Psoas muscle (tissue), 8 donors: ENCODE data around the gene TPPP. TPM values are rescaled to one million over a fixed set of nuclear protein-coding genes. Genes with fewer than 3 reads are reported as not detected.

ENCODE experiments used
- ATAC-seq, 4 donors: fragments of 200-7000 bp; cut with Tn5 transposase; one replicate each; pipeline ENCODE4 v1.9.1; 2020; ENCODE audit warnings: moderate library complexity in 3 of 4, mild to moderate bottlenecking in 2 of 4
- DNase-seq, 2 donors: peaks; one replicate each; pipeline ENCODE4 v3.0.0-alpha.2; 2020
- H3K27ac ChIP-seq: fragments of 200-600 bp; one replicate; pipeline ENCODE4 v1.8.0; 2022
- H3K27me3 ChIP-seq, 3 donors: fragments of 200-600 bp in 1 of 3; one replicate each; pipeline versions ENCODE4 v1.6.1 to v1.8.0; 2013 to 2022; ENCODE audit warnings: low read length in 2 of 3, mild to moderate bottlenecking in 2 of 3, moderate library complexity in 1 of 3; ENCODE audit not compliant: insufficient read depth in 3 of 3
- H3K36me3 ChIP-seq, 2 donors: fragments of 200-600 bp in 1 of 2; one replicate each; pipeline versions ENCODE4 v1.6.1 to v1.8.0; 2013 to 2022; ENCODE audit warnings: low read depth in 1 of 2, mild to moderate bottlenecking in 1 of 2, moderate library complexity in 1 of 2; ENCODE audit not compliant: insufficient read depth in 1 of 2
- H3K4me1 ChIP-seq: fragments of 200-600 bp; one replicate; pipeline ENCODE4 v1.8.0; 2022
- H3K4me3 ChIP-seq: fragments of 200-600 bp; one replicate; pipeline ENCODE4 v1.8.0; 2022; ENCODE audit warnings: mild to moderate bottlenecking
- H3K9me3 ChIP-seq: fragments of 200-600 bp; one replicate; pipeline ENCODE4 v1.8.0; 2022
- WGBS, 3 donors: extraction: QIAGEN DNeasy Blood & Tissue Kit; methylation state at CpG; one replicate each; pipeline versions ENCODE4 v1.1.6 to v1.1.7; 2013; 5-methylcytosine and 5-hydroxymethylcytosine counted together
- intact Hi-C, 2 donors: fragments of 100-400 bp; cut with DNase I; formaldehyde crosslinking; loops; one replicate each; pipeline versions ENCODE4 v1.11.0 to v1.14.2; 2022
- polyA plus RNA-seq, 3 donors: library from polyadenylated mRNA; stranded (reverse); fragments of 200-250 nt; gene quantifications; one replicate each; pipeline ENCODE4 v1.2.3, GENCODE V29; 2013
- total RNA-seq, 4 donors: library from RNA; stranded (reverse); fragmentation: NEBNext Ultra II Directional in 2 of 4; extraction: Animal tissue kit (Norgen Biotek cat#: 25700) in 2 of 4; gene quantifications; one replicate each; pipeline versions ENCODE4 v1.2.1 to v1.2.4, GENCODE V29; 2021 to 2023
- TF ChIP-seq, protein P1 (sequence below): fragments of 200-600 bp; IDR thresholded peaks from one replicate; pipeline ENCODE4 v1.8.0; 2022; ENCODE audit warnings: antibody characterized with exemption
- donor health status: healthy with polysubstance abuse.
- donor health status: DM: no; HTN: no; CAD: no; lungs with moderate emphysema.
- donor health status: Bipolar disorder and iron deficiency.
- donor health status: healthy.
- donor health status: DM: yes; HTN: yes; CAD: no.
- donor health status: DM: no; HTN: no; CAD: no.
- donor health status: DM: no; HTN: no; CAD: no.
- donor health status: DM: yes; HTN: yes; CAD: no.

Gene TPPP
- total and polyA plus RNA-seq, 7 donors = 1.8 to 11.0 (median 3.3) TPM

DNA sequence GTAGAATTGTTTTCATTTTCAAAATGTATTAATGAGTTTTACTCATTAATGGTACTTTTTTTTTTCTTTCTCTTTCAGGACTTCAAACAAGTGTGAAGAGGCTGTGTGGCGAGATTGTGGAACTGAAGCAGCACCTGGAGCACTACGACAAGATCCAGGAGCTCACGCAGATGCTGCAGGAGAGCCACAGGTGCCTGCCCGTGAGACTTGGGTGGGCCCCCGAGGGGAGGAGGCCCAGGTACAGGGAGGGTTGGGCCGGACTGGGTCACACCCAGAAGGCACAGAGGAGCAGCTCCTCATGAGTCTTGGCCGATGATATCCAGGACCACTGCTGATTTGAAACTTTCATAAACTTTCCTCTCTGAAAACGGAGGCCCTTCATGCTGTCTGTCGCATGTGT lies 45.4 kb downstream of the TPPP start:
- DNase-seq = no peak
- ATAC-seq = no peak
- Histone ChIP-seq H3K4me3 (no peak overlapping the region), H3K36me3 (peaks cover 0 to 4% of the 10 kb centered on the region in 2 donors), H3K4me1 (no peaks in the 10 kb centered on the region), H3K9me3 (no peaks in the 10 kb centered on the region), H3K27me3 (no peaks in the 10 kb centered on the region), H3K27ac (no peak overlapping the region)
- 96 to 98% (median 97%) methylated on average over 9 of the region's 9 CpGs for WGBS, 3 donors
- TF ChIP-seq, protein P1, sequence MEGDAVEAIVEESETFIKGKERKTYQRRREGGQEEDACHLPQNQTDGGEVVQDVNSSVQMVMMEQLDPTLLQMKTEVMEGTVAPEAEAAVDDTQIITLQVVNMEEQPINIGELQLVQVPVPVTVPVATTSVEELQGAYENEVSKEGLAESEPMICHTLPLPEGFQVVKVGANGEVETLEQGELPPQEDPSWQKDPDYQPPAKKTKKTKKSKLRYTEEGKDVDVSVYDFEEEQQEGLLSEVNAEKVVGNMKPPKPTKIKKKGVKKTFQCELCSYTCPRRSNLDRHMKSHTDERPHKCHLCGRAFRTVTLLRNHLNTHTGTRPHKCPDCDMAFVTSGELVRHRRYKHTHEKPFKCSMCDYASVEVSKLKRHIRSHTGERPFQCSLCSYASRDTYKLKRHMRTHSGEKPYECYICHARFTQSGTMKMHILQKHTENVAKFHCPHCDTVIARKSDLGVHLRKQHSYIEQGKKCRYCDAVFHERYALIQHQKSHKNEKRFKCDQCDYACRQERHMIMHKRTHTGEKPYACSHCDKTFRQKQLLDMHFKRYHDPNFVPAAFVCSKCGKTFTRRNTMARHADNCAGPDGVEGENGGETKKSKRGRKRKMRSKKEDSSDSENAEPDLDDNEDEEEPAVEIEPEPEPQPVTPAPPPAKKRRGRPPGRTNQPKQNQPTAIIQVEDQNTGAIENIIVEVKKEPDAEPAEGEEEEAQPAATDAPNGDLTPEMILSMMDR = no peak
- intact Hi-C loops = no loop called here

DNA sequence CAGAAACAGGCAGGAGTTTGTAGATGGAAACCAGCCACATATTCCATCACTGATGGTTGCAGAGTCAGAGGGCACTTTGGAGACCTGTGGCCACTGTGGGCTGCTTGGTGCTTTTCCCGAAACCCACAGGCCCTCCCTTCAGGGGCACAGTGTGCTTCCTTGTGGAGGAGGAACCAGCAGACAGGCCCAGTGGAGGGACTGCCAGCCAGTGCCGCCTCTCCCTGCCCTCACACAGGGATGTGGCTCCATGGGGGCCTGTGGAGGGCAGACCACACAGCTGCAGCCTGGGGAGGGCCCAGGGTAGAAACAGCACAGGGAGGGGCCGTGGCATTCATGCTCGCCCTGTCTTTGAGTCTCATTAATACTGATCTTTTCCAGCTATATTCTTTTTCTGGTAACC lies 45.8 kb downstream of the TPPP start:
- Histone ChIP-seq H3K27ac (no peak overlapping the region), H3K27me3 (no peaks in the 10 kb centered on the region), H3K4me1 (no peaks in the 10 kb centered on the region), H3K4me3 (no peak overlapping the region), H3K9me3 (no peaks in the 10 kb centered on the region), H3K36me3 (peaks cover 0 to 4% of the 10 kb centered on the region in 2 donors)
- DNase-seq = no peak
- ATAC-seq = no peak
- TF ChIP-seq, protein P1 = no peak
- intact Hi-C loops = no loop called here
- WGBS, 3 donors = 94 to 99% (median 98%) methylated on average over 4 of the region's 4 CpGs

DNA sequence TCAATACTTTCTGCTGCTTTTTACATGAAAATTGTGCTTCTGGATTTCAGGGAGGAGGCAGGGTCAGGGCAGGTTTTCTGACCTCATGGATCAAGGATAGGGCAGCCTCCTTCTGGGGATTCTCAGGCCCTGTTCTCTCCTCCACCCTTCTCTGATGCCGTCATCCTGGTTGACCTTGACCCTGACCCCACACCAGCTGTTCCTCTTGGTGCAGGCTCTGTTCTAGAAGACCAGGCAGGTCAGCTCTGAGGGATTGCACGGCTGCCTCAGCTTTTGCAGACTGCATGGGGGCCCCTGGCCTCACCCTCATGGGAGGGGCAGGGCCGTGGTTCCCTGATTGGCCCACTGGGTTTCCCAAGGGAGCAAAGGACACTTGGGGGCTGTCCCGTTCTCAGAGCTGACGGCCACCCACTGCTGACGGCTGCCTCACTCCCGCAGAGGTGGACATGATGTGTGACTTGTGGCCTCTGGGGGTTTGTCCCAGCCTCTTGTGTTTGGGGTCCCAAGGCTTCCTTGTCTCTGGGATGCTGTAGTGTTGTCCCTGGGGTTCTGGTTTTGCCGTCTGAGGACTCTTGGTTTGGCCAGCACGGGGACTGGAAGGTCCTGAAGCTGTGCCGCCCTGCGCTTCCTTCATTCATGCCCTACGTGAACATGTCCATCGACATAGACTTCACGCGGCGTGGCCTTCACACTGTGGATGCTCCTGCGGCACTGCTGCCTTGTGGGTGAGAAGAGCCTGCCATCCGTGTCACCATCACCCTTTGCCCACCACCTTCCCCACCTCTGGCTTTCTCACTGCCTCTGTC lies 46.6 kb downstream of the TPPP start:
- TF ChIP-seq, protein P1 = no peak
- Histone ChIP-seq H3K27ac (no peak overlapping the region), H3K9me3 (no peaks in the 10 kb centered on the region), H3K27me3 (no peaks in the 10 kb centered on the region), H3K36me3 (peaks cover 0 to 4% of the 10 kb centered on the region in 2 donors), H3K4me3 (no peak overlapping the region), H3K4me1 (no peaks in the 10 kb centered on the region)
- no peak for DNase-seq
- ATAC-seq = no peak
- 94 to 96% (median 95%) methylated on average over 18 of the region's 18 CpGs for WGBS, 3 donors
- intact Hi-C loops = no loop called here

DNA sequence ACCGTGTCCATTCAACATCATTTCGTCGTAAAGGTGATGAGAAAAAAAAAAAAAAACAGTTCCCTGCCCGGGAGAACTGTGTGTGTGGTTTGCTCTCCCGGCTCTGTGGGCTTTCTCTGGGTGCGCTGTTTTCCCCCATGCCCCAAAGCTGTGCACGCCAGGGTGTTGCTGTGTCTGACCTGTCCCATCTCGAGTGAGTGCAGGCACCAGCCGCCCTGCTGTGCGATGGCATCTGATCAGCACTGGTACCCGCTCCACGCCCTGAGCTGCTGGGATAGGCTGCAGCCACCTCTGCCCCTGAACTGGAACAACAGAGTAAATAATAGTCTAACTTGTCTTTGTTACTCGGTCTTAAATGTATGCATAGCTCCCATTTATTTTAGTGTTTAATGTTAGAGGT lies 47.7 kb downstream of the TPPP start:
- Histone ChIP-seq H3K27ac (no peak overlapping the region), H3K4me3 (no peak overlapping the region), H3K4me1 (no peaks in the 10 kb centered on the region), H3K36me3 (peaks cover 0 to 11% of the 10 kb centered on the region in 2 donors), H3K27me3 (no peaks in the 10 kb centered on the region), H3K9me3 (no peaks in the 10 kb centered on the region)
- TF ChIP-seq, protein P1 = no peak
- DNase-seq (no peak), ATAC-seq (no peak)
- 86 to 96% (median 95%) methylated on average over 13 of the region's 13 CpGs for WGBS, 3 donors
- intact Hi-C loops = no loop called here

DNA sequence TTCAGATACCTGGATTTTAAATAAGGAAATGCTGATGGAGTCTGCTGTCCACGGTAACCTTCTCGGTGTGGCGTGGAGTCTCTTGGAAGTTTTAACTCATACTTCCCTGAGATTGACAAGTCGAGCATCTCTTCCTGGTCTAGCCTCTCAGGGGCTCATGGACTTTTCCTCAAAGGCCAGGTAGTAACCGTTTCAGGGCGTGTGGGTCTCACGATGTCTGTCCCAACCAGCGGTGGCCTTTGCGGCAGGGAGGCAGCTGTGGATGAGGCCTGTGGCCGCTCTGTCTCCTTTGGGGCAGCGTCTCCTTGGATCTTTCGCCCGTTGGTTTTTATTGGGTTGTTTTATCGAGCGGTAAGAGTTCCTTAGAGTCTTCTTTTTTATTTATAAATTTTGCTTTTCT lies 48.2 kb downstream of the TPPP start:
- H3K27ac ChIP-seq = no peak overlapping the region
- TF ChIP-seq, protein P1 = no peak
- DNase-seq (no peak), ATAC-seq (no peak)
- WGBS, 3 donors = 91 to 95% (median 92%) methylated on average over 15 of the region's 15 CpGs
- H3K36me3 ChIP-seq = peaks cover 0 to 15% of the 10 kb centered on the region in 2 donors
- no peaks in the 10 kb centered on the region for H3K27me3 ChIP-seq
- no peaks in the 10 kb centered on the region for H3K4me1 ChIP-seq
- intact Hi-C loops = no loop called here
- H3K9me3 ChIP-seq = no peaks in the 10 kb centered on the region
- H3K4me3 ChIP-seq = no peak overlapping the region
